SIG-M5 treated with dmso at 0.1 percent for 504 hours (cell line): Measurements from ENCODE around the gene CBFA2T3.
A peak's percentile ranks its signal among the peaks of the same experiment; 100 is the strongest.
"Not testable (repeated sequence)": the region's sequence is repeated elsewhere in the genome, so short reads cannot be mapped to it uniquely, and the experiment has no call there.

Experiments
- DNase-seq: peaks from one replicate; lab custom pipeline; 2025; ENCODE audit not compliant: unreplicated experiment; lab: John Stamatoyannopoulos, UW

The CBFA2T3 gene

GRCh38 chr16:88925540-88925887, 51.5 kb downstream of the CBFA2T3 start:
- DNase-seq, result no peak

- DNase-seq, result peak; percentile 49
Observed at GRCh38 chr16:88924834-88925539, 52.0 kb downstream of the CBFA2T3 start.

GRCh38 chr16:88923926-88924833, 52.8 kb downstream of the CBFA2T3 start:
- no peak for DNase-seq

- no peak for DNase-seq
Observed at GRCh38 chr16:88923450-88923849, 53.6 kb downstream of the CBFA2T3 start.

GRCh38 chr16:88922826-88923410, 54.1 kb downstream of the CBFA2T3 start:
- no peak for DNase-seq

GRCh38 chr16:88922114-88922825, 54.7 kb downstream of the CBFA2T3 start:
- no peak for DNase-seq

GRCh38 chr16:88921591-88921990, 55.4 kb downstream of the CBFA2T3 start:
- no peak for DNase-seq

GRCh38 chr16:88920618-88921590, 56.1 kb downstream of the CBFA2T3 start:
- no peak for DNase-seq

GRCh38 chr16:88919936-88920335, 57.1 kb downstream of the CBFA2T3 start:
- no peak for DNase-seq

GRCh38 chr16:88918896-88919295, 58.1 kb downstream of the CBFA2T3 start:
- not testable (repeated sequence) for DNase-seq

GRCh38 chr16:88917915-88918627, 58.9 kb downstream of the CBFA2T3 start:
- no peak for DNase-seq

- DNase-seq, result no peak
Observed at GRCh38 chr16:88917146-88917914, 59.7 kb downstream of the CBFA2T3 start.

GRCh38 chr16:88915639-88916327, 61.2 kb downstream of the CBFA2T3 start:
- DNase-seq, result no peak

- no peak for DNase-seq
Observed at GRCh38 chr16:88914750-88915368, 62.1 kb downstream of the CBFA2T3 start.

GRCh38 chr16:88913870-88914269, 63.1 kb downstream of the CBFA2T3 start:
- no peak for DNase-seq

- no peak for DNase-seq
Observed at GRCh38 chr16:88913001-88913612, 63.9 kb downstream of the CBFA2T3 start.

GRCh38 chr16:88912556-88912955, 64.5 kb downstream of the CBFA2T3 start:
- DNase-seq, result no peak
